GM12878 (cell line): ENCODE results near the gene DPEP1. TPM values are rescaled to one million over a fixed set of nuclear protein-coding genes. Genes with fewer than 3 reads are reported as not detected.

Source experiments
- ATAC-seq: fragments of 200-7000 bp; cut with Tn5 transposase; 3 replicates; pipeline ENCODE4 v1.9.1; 2020; ENCODE audit warnings: mild to moderate bottlenecking, moderate library complexity
- BruUV-seq: library from RNA; stranded (reverse); fragments of 400-500 nt; replicated peaks from 2 replicates; lab custom pipeline; 2021; lab: Mats Ljungman, UMichigan
- CTCF ChIA-PET: fragments of 300-600 bp; sonication (Branson Sonifier 250); formaldehyde crosslinking; extraction: SDS; loops from one replicate; lab custom pipeline; 2021; ENCODE audit warnings: inconsistent platforms; lab: Yijun Ruan, JAX
- POLR2A ChIA-PET: fragments of 350-600 bp; formaldehyde crosslinking; extraction: SDS; loops from one replicate; lab custom pipeline; 2021; ENCODE audit warnings: inconsistent platforms; lab: Charles Lee
- RAD21 ChIA-PET: fragments of 300-600 bp; sonication (Branson Sonifier 250); formaldehyde crosslinking; loops from one replicate; lab custom pipeline; 2023; ENCODE audit warnings: antibody characterized with exemption; ENCODE audit not compliant: unreplicated experiment; lab: Charles Lee
- SMC1A ChIA-PET: fragments of 300-600 bp; sonication (Branson Sonifier 250); formaldehyde crosslinking; loops from one replicate; lab custom pipeline; 2023; ENCODE audit not compliant: unreplicated experiment, uncharacterized antibody; lab: Charles Lee
- DNase-seq: peaks from one replicate; pipeline ENCODE4 v3.0.0-alpha.2; 2011; ENCODE audit warnings: low read depth, low spot score
- FAIRE-seq: peaks from 3 replicates; lab custom pipeline; 2011; peaks lifted over from hg19 to GRCh38; lab: Jason Lieb, UNC
- H2AFZ ChIP-seq: 2 replicates; pipeline ENCODE4 v1.6.0; 2011; ENCODE audit warnings: low read depth, low read length, control low read depth; ENCODE audit not compliant: control insufficient read depth
- H3K27ac ChIP-seq: 2 replicates; pipeline ENCODE4 v1.5.1; 2011; ENCODE audit warnings: control low read depth; ENCODE audit not compliant: control insufficient read depth, insufficient read depth
- H3K27me3 ChIP-seq, 2 experiments: replicated peaks in 1 of 2; 2 replicates each; pipeline versions ENCODE4 v1.6.0 to v1.6.1; 2011; ENCODE audit warnings: low read length in 1 of 2; ENCODE audit not compliant: control insufficient read depth in 2 of 2, insufficient read depth in 2 of 2
- H3K36me3 ChIP-seq, 2 experiments: 2 replicates each; pipeline ENCODE4 v1.5.1; 2011; ENCODE audit warnings: low read length in 1 of 2; ENCODE audit not compliant: control insufficient read depth in 2 of 2, insufficient read depth in 2 of 2
- H3K4me1 ChIP-seq: 2 replicates; pipeline ENCODE4 v1.6.1; 2011; ENCODE audit warnings: mild to moderate bottlenecking, low read length, moderate library complexity, mixed read lengths; ENCODE audit not compliant: control insufficient read depth, insufficient read depth
- H3K4me2 ChIP-seq: 2 replicates; pipeline ENCODE4 v1.6.0; 2011; ENCODE audit warnings: control low read depth; ENCODE audit not compliant: control insufficient read depth, insufficient read depth
- H3K4me3 ChIP-seq: fragments of 200-600 bp; sonication (generic); 2 replicates; pipeline ENCODE4 v1.5.1; 2016
- H3K79me2 ChIP-seq: 2 replicates; pipeline ENCODE4 v1.6.0; 2011; ENCODE audit warnings: low read length; ENCODE audit not compliant: control insufficient read depth, insufficient read depth
- H3K9ac ChIP-seq: 2 replicates; pipeline ENCODE4 v1.8.0; 2011; ENCODE audit warnings: low read length, control low read depth, mixed read lengths; ENCODE audit not compliant: control insufficient read depth, insufficient read depth
- H3K9me3 ChIP-seq: replicated peaks from 3 replicates; pipeline ENCODE4 v1.5.1; 2011; ENCODE audit warnings: mild to moderate bottlenecking, low read length; ENCODE audit not compliant: control insufficient read depth, insufficient read depth
- H4K20me1 ChIP-seq: 2 replicates; pipeline ENCODE4 v1.6.0; 2011; ENCODE audit not compliant: control insufficient read depth, insufficient read depth
- CHD1 ChIP-seq: IDR thresholded peaks from 2 replicates; pipeline ENCODE4 v1.6.1; 2012; ENCODE audit warnings: low read depth, low read length, improper control_type of control experiment
- POU2F2 ChIP-seq: IDR thresholded peaks from 3 replicates; pipeline ENCODE4 v1.6.1; 2011; ENCODE audit warnings: low read depth, mild to moderate bottlenecking, low read length, borderline replicate concordance
- SP1 ChIP-seq: IDR thresholded peaks from one replicate; pipeline ENCODE4 v1.6.1; 2011; ENCODE audit warnings: low read depth, low read length
- TCF12 ChIP-seq: IDR thresholded peaks from 2 replicates; pipeline ENCODE4 v1.6.1; 2011; ENCODE audit warnings: low read depth, mild to moderate bottlenecking, low read length
- WGBS: methylation state at CpG from one replicate; pipeline ENCODE4 v1.1.6; 2016; ENCODE audit warnings: low lambda C conversion rate; ENCODE audit not compliant: insufficient replicate concordance, insufficient coverage; ENCODE audit errors: missing lambda C conversion rate; 5-methylcytosine and 5-hydroxymethylcytosine counted together
- in situ Hi-C: fragments of 300-500 bp; cut with MboI; formaldehyde crosslinking; loops from 9 replicates; pipeline ENCODE4 v1.14.3; 2018; ENCODE audit warnings: mixed read lengths
- intact Hi-C: fragments of 100-400 bp; cut with micrococcal nuclease; formaldehyde crosslinking; loops from one replicate; pipeline ENCODE4 v1.14.2; 2022; ENCODE audit not compliant: unreplicated experiment
- polyA plus RNA-seq, 11 experiments: library from polyadenylated mRNA; depleted of rRNA in 4 of 11; unstranded in 6 of 11; stranded (reverse) in 5 of 11; fragments of >200 nt; fragmentation: Nextera tagmentation in 4 of 11; fragmentation: Illumina TruSeq in 1 of 11; extraction: Ambion mirVana in 4 of 11; extraction: Trizol in 1 of 11; gene quantifications; 1 replicate in 1 of 11; 2 replicates in 10 of 11; pipeline versions ENCODE4 v1.2.1 to v1.2.3, GENCODE V29; 2011 to 2016; ENCODE audit warnings: inconsistent platforms in 2 of 11, missing spikeins in 2 of 11, low read depth in 1 of 11
- total RNA-seq, 4 experiments: library from RNA; depleted of rRNA in 3 of 4; stranded (reverse); fragments of >200 nt in 3 of 4; fragmentation: Illumina TruSeq in 1 of 4; extraction: Trizol in 1 of 4; gene quantifications; 2 replicates each; pipeline versions ENCODE4 v1.2.1 to v1.2.3, GENCODE V29; 2013 to 2021
- TF ChIP-seq, protein P1 (sequence below): IDR thresholded peaks from 2 replicates; pipeline ENCODE4 v1.6.1; 2011; ENCODE audit warnings: mild to moderate bottlenecking, low read depth, low read length, moderate library complexity; ENCODE audit not compliant: insufficient replicate concordance
- TF ChIP-seq, protein P2 (sequence below): IDR thresholded peaks from 2 replicates; pipeline ENCODE4 v1.6.1; 2011; ENCODE audit warnings: low read depth, mild to moderate bottlenecking, low read length, moderate library complexity, borderline replicate concordance; ENCODE audit errors: extremely low read depth

The DPEP1 gene
- total and polyA plus RNA-seq, 10 of the 15 experiments (the other 5 are each of a cell fraction or from before 2014, with no cell fraction given) = not detected

DNA sequence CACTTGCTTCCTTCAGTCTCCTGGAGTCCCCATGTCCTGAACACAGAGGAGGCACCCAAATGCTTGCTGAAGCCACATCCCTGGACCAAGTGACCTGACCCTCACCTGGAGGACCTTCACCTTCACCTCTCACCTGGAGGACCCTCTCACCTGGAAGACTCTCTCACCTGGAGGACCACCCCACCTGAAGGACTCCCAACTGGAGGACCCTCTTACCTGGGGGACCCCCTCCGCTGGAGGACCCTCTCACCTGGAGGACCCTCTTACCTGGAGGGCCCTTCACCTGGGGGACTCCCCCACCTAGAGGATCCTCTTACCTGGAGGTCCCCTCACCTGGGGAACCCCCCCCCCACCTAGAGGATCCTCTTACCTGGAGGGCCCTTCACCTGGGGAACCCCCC is 72.5 kb downstream of the DPEP1 start:
- intact Hi-C loops (no loop called here), in situ Hi-C loops (no loop called here)
- ATAC-seq = no peak
- POLR2A ChIA-PET = interaction anchor here (1.0 to 2.1 kb wide), 4 partner anchors 10 to 34 kb away, joined by 4 to 19 read pairs (median 6); partner anchors contain the start of genes CHMP1A, SPATA33 and VPS9D1
- no peaks in the 10 kb centered on the region; a peak in 2 of 4 replicates for H3K36me3 ChIP-seq
- TF ChIP-seq CHD1 (no peak), SP1 (no peak), TCF12 (no peak), POU2F2 (no peak)
- TF ChIP-seq, protein P1, sequence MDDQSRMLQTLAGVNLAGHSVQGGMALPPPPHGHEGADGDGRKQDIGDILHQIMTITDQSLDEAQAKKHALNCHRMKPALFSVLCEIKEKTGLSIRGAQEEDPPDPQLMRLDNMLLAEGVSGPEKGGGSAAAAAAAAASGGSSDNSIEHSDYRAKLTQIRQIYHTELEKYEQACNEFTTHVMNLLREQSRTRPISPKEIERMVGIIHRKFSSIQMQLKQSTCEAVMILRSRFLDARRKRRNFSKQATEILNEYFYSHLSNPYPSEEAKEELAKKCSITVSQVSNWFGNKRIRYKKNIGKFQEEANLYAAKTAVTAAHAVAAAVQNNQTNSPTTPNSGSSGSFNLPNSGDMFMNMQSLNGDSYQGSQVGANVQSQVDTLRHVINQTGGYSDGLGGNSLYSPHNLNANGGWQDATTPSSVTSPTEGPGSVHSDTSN = no peak
- TF ChIP-seq, protein P2, sequence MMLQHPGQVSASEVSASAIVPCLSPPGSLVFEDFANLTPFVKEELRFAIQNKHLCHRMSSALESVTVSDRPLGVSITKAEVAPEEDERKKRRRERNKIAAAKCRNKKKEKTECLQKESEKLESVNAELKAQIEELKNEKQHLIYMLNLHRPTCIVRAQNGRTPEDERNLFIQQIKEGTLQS = no peak
- TF ChIP-seq, all 136 proteins: peak for 0
- no peaks in the 10 kb centered on the region; the same call in 2 of the 3 replicates for H3K9me3 ChIP-seq
- no peak overlapping the region for H3K4me3 ChIP-seq
- DNase-seq = no peak
- peaks cover 6% of the 10 kb centered on the region; the same call in 1 of the 2 replicates for H3K4me1 ChIP-seq
- no peak overlapping the region for H3K27ac ChIP-seq
- BruUV-seq = no TSS peak
- H2AFZ ChIP-seq = no peak overlapping the region
- 92% methylated on average over 1 of the region's 1 CpG for WGBS
- no peak for FAIRE-seq
- ChIA-PET CTCF (interaction anchor here (0.9 to 1.5 kb wide), 3 partner anchors 14 to 120 kb away, joined by 3 to 12 read pairs (median 3); no protein-coding TSS in a partner anchor), SMC1A (interaction anchor here (1.2 to 1.6 kb wide), 2 partner anchors 14 to 28 kb away, joined by 6 to 8 read pairs; partner anchors contain the start of genes CHMP1A and SPATA33), RAD21 (interaction anchor here (1.5 kb wide), 1 partner anchor 14 kb away, joined by 19 read pairs; the partner anchor contains the start of gene SPATA2L)
- no peaks in the 10 kb centered on the region for H3K27me3 ChIP-seq
- no peaks in the 10 kb centered on the region for H4K20me1 ChIP-seq
- no peak overlapping the region for H3K9ac ChIP-seq
- H3K4me2 ChIP-seq = no peak overlapping the region
- H3K79me2 ChIP-seq = peaks cover 11% of the 10 kb centered on the region
